Stimulated activated CD4-positive, alpha-beta T cell treated with anti-CD3 and anti-CD28 coated beads, TNF-alpha, amount 100 ng/mL, for 24 hours (primary cell): ENCODE measurements around the gene EIF4E3.

ENCODE experiments used
- DNase-seq, 3 experiments: peaks; one replicate each; pipeline ENCODE4 v3.0.0-alpha.2; 2020; ENCODE audit warnings: low read depth in 3 of 3

EIF4E3 gene

DNA sequence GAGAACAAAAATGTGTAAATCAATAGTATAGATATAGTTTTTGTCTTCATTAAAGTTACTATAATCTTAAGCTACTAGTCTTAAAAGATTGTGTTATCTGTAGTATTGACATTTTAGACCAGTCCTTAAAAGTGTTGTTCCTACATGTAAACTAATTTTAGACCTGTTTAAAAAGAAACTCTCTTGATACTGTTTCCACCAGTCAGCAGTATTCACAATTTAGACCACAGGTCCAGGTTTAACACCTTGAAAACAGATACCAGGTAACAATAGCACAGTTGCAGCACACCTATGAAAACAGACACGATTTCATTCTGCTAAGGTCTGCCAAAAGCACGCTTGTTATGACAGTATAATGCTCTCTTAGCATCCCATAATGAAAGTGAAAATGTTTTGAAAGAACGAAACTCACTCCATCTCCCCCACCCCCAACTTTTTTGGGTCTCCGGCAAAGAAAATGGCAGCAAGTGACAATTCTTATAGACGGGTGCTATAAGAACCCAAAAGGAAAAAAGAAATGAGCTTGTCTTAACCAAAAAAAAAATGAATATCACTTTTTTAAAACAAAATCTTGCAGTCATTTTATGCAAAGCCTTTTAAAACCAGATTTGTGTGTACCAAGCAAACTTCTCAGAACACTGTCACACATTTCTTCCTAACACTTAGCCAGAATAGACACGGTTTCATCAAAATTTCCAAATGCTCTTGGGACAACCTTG, 1.6 kb downstream of the EIF4E3 start:
- DNase-seq = peak in 1 of 3 experiments; percentile 33

DNA sequence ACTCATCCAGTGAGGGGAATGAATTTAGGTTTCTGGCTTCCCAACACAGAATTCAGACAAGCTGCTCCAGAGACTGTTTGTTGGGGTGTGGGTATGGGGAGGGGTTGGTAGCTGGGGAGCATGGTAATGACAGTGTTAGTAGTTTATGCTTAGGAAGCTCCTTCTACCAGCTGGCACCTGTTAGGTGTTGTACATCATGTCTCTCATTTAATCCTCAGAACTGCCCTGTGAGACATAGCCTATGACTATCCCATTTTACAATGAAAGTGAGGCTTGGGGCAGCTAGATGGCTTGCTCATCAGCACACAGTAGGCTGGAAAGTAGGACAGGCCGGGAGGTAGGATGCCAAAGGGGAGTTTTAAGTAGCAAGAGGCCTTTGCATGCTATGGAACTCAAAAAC, 2.5 kb downstream of the EIF4E3 start:
- DNase-seq = no peak

GRCh38 chr3:71721651-71722157, 3.5 kb downstream of the EIF4E3 start:
- no peak for DNase-seq

- DNase-seq = no peak
These were observed 4.2 kb downstream of the EIF4E3 start for GRCh38 chr3:71721002-71721401.

DNA sequence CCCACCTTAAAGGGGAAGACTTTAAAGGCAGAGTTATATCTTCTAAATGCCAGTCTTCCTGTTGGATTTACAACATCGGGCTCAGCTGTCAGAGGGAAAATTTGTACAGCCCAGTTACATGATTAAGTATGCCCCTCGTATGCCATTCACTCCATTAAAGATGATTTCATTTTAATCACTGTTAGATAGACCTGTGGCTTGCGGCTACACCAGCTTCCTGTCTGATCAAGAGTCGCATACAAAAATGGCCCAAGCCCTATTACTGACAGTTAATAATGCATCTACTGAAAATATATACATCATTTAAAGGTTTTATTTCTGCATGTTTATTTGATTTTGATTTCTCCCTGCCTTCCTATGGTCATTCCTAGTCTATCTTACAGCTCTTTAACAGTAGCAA, 7.1 kb downstream of the EIF4E3 start:
- DNase-seq = no peak

DNA sequence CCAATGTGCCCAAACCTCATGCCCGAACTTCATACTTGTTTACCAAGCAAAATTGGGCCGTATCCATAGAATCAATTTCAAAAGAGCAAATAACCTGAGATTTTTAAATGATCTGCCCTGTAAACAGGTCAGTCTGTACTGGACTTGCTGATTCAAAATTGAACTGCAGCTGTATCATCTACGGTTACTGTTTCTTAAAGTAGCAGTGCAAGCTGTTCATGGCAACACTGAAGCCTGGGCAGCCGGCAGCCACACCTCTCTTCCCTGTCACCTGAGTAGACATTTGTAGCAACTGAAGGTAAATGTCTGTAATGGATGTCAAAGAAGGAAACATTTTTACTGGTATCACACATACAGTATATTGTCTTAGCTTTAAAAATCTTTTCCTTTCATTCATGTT, 10.6 kb downstream of the EIF4E3 start:
- DNase-seq = no peak

DNA sequence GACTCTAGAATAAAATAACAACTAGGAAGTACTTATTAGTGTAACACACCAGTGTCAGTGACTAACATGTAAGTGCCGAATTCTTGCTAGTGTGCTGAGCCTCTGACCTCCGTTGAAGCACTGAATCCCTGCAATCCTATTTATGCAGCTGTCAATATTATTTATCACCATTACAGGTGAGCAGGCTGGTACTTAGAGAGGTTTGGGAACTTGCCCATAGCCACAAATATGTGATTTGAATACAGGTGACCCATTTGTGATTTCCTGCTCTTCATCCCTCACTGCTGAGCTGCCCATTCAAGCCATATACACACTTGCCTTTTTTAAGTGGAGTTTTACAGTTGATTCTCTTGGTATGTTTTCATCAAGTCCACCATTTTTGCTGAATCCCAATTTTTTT, 12.2 kb downstream of the EIF4E3 start:
- no peak for DNase-seq

DNA sequence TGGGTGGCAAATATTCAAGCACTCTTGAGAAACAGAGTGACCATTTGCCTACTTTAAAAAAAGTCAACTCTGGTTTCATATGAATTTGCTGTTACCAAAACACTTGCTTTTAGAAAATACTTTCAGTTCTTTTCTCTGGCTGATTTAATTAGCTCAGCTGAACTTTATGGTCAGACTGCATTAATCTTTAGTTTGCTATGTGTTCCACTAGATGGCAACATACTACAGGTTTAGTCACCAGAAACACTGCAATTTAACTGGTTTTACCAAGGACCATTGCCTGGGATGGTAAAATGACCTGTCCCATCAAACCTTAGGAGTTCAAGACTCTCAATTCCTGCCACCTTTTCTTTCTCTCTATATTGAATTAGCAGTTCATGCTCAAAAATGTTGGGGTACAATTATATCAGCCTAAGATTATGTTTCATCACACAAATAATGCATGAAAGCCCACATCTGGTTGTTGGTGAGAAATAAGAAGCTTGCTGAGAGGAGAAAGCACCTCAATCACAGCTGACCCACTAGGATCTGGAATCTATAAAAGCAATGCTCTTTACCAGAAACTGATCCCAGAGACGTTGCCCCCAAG, 14.2 kb downstream of the EIF4E3 start:
- no peak for DNase-seq

- DNase-seq = no peak
These were observed 15.2 kb downstream of the EIF4E3 start for GRCh38 chr3:71709908-71710511.

- DNase-seq = no peak
These were observed 16.6 kb downstream of the EIF4E3 start for GRCh38 chr3:71708476-71709105.

GRCh38 chr3:71707595-71707994, 17.6 kb downstream of the EIF4E3 start:
- no peak for DNase-seq

- no peak for DNase-seq
These were observed 19.5 kb downstream of the EIF4E3 start for GRCh38 chr3:71705681-71706080.

- no peak for DNase-seq
These were observed 20.3 kb downstream of the EIF4E3 start for GRCh38 chr3:71704915-71705314.

DNA sequence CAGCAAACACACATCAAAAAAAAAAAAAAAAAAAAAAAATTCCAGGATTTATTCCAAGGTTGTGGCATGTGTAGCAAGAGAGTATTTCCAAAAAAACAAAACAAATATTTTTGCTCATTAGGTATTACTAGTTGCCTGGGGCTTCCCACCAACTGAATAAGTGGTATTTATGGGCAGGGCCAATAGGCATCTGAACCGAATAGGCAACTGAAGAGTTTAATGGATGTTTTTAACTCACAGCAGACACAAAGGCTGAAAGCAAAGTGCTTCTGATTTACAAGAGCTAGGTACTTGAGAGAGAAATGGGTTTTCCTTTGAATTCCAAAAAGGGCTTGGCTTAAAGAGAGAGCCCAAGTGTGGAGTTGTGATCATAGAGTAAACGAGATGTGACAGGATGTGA, 21.4 kb downstream of the EIF4E3 start:
- DNase-seq = no peak

DNA sequence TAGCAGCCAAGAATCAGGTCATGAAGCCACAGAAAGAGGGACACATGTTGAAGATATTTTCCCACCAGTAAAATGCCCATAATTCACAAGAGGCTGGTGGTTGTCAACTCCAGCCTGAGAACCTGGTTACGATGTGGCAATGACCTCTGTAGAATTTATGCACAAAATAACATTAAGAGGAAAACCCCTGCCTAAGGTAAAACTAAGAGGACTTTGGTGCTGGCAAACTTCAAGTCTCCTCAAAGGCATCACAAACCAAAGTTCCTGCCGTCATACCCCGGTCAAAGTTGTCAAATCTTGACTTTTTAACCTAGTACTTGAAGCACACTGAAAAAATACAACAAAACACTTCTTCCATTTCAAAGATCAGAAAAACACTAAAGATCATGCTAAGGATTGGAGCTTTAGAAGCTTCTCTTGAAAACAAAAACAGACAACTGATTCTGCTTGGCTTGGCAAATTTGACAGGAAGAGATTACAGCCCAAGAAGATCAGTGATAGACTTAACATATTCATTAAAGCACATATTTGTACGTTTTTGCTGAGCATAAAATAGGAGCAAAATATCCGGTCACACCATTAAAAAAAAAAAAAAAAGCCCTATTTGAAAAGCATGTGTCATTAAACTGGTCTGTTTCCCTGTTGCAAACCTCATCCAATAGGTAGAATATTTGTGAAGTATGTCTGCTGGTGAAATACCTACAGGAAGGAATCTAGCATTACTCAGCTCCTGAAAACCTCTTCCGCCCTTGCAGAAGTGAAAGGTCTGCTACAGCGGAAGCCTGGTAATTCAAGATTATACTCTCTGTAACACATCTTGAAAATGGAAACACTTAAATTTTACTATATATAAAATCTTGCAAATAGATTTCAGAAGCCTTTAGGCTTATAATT, 22.8 kb downstream of the EIF4E3 start:
- DNase-seq = peak in 1 of 3 experiments; percentile 20

DNA sequence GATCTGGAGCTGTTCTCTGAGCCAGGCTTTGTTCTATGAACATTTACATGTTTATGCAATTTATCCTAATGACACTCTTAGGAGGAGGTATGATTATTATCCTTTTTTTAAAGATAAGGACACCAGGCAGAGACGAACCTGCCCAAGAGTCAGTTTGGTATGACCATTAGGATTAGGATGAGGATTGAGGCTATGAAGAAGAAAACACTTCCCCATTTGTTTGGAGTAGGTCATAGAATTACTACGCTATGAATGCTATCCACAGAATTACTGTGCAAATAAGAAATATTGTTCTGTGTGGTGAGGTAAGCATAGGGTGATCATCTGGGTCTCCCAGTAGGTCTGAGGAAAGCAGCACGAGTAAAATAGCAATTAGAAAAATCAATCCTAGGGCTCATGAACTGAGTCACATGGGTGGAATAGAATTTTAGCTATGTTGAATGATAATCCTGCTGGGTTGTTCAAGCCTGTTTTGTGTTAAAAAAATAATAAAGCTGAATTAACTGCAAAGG, 23.9 kb downstream of the EIF4E3 start:
- no peak for DNase-seq

DNA sequence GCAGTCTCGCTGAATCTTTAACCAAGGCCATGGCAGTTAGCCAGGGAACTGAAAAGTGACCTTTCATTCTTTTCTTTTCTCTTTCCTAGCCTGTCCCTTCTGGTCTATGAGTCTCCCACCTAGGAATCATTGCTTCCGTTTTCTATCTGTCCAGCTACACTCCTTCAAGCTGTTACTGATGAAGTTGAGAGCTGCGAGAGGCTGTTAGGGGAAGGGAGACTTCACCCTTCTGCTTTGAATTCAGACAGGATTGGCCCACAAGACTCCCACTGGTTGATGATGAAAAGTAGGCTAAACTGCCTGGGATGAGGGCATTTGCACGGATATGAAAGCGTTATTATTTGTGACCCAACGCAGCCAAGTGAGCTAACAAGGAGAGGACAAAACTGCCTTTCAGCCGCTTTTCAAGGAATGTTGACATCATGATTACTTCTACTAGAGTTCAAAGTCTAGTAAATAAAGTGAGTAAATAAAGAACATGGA, 30.2 kb downstream of the EIF4E3 start:
- no peak for DNase-seq

DNA sequence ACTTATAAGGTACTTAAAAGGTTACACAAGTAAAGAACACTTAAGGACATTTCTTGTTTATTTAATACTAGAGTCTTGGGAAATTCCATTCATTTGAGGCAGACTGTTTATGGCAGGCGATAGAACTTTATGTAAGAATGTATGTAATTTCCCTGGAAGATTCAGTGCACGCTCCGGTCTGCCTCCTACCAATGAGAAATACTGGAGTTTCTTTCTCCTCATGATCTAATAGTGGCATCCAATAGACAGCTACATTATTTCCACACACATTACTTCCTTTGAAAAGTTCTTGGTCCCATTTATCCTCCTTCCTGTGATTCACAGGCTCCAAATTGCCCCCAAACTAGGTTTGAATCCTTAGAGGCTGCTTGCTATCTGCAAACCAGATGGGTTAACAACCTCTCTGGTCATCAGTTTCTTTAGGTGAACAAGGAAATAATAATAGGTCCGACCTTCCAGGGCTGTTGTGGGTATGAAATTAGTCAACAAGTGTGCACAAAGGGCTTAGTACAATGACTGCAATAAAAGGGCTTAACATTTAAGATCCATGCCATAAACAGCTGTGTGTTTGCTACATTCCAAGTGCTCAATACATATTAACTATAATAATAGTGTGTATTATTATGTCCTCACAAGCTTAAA, 30.7 kb downstream of the EIF4E3 start:
- no peak for DNase-seq

DNA sequence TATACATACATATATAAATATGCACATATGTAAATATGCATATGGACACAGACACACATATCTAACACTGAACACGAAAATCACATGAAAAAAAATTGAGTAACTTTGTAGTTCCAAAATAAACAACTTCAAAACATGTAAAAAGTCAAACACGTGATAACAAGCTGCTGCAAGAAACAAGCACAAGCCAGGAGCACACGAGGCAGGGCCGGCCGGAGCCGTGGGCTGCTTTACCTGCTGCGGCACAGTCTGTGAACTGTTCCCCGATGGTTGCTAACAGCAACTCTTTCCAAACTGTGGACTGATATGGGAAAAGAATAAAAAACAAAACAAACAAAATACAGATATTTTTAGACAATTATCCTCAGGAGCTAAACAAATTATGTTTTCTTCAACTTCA, 31.6 kb downstream of the EIF4E3 start:
- no peak for DNase-seq

GRCh38 chr3:71692139-71692538, 33.1 kb downstream of the EIF4E3 start:
- DNase-seq = no peak

DNA sequence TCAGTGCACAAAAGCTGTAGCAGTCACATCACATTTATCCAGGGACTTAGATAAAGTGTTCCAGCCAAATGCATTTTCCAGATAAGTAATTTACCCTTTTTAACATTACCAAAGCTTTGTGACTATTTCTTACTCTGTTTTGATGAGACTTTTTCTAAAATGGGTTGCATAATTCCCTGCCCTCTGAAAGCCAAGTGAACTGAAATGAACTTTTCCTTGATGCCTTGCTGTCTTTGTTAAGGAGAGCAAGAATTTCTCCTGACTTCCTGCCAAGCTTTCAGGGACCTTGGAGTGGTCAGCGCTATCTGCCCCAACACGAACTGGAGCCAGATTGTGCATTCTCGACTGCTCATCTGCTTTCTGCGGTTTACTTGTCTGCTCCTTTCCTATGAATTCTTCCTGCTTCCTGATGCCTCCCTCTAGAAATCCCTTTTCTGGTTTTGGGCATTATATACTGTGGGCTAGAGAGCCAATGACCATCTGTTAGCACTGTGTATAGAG, 34.8 kb downstream of the EIF4E3 start:
- no peak for DNase-seq
